GM21529 (cell line): Measurements from ENCODE around the gene DVL2.

Source experiments
- ATAC-seq: cut with Tn5 transposase; IDR thresholded peaks from one replicate; pipeline ENCODE4 v1.9.1; 2021; ENCODE audit not compliant: unreplicated experiment

Gene DVL2

GRCh38 chr17:7219812-7220592 lies 14.3 kb downstream of the DVL2 start, which contains the start of the genes ACADVL and DLG4:
ACADVL (plus strand) TSS chr17:7219938; CDS start chr17:7219985, 47 bp downstream.
DLG4 (minus strand) TSS chr17:7219836.
- peak; percentile 49 for ATAC-seq

GRCh38 chr17:7219229-7219811 lies 15.0 kb downstream of the DVL2 start:
- ATAC-seq: no peak

GRCh38 chr17:7218758-7219157 lies 15.6 kb downstream of the DVL2 start:
- ATAC-seq: no peak

DNA sequence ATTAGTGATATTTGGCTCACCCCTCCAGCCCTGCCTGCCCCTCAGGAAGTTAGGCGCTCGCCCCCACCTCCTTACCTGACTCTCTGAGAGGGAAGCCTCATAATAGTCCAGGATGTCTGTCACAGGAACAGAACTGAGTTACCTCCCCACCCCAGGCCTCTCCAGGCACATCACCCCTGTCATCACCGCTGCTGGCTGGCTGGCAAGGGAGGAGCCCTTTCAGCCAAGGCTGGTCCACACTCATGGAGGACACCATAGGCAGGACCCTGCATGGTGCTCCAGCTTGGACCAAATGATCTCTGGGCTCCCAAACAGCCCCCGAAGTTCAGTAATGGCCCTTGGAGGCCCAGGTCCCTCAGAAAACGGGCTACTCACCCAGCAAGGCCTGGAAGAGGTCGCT lies 16.2 kb downstream of the DVL2 start:
- ATAC-seq: no peak

- no peak for ATAC-seq
Measured at GRCh38 chr17:7217113-7217987, 17.0 kb downstream of the DVL2 start.

DNA sequence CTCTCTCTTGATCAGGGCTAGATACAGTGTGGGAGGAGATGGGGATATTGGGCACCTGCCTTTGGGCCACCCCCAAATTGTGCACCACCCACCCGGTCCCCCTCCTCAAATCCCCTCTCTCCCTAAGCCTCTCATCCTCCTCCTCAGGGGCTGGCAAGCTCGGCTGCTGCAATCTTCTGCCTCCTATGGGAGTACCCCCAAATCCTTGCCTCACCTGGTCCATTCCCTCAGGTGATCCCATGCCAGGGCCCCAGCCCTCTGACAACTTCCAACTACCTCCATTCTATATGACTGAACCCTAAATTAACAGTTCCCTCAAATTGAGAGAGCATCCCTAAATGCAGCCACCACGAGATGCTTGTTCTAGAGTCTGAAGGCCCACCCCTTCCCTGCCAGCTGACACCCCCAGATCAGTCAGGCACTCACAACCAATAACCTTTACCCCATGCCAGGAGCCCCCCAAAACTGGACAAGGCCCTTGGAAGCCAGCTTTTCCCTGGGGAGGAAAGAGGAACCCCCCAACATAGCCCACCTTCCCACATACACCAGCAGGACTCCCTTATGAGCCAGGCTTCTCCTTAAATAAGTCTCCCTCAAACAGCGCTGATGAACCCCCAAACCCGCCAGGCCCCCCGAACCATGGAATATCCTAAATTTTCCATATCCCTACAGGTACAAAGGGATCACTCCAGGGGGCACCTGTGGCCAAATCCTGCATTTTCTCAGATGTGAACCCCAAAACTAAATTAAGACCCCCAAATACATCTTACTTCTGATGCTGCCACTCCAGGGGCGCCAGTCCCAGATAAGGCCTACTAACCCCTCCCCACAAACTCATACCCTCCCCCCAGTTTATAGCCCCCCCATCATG lies 17.8 kb downstream of the DVL2 start:
- no peak for ATAC-seq

GRCh38 chr17:7215652-7216180 lies 18.6 kb downstream of the DVL2 start:
- ATAC-seq: no peak

DNA sequence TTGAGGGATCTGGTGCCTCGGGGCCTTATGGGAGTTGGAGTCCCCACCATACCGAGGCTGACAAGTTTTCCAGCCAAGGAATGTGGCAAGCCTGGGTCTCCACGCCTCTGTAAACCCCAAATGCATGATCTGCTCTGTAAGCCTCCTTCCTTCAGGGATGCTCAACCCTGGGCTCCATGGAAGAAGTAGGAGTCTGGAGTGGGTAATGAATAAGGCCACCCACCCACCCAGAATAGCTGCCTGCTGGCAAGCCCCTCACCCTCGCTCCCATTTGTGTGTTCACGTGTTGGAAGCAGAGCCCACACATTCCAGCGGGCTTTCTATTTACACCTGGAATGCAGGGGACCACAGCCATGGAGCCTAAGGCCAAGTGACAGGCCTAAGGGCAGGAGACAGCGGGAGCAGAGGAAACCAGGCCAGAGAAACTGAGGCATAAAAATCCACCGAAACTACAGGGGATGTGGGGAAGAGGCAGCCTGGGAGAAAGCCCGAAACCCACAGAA lies 19.1 kb downstream of the DVL2 start:
- ATAC-seq: no peak

DNA sequence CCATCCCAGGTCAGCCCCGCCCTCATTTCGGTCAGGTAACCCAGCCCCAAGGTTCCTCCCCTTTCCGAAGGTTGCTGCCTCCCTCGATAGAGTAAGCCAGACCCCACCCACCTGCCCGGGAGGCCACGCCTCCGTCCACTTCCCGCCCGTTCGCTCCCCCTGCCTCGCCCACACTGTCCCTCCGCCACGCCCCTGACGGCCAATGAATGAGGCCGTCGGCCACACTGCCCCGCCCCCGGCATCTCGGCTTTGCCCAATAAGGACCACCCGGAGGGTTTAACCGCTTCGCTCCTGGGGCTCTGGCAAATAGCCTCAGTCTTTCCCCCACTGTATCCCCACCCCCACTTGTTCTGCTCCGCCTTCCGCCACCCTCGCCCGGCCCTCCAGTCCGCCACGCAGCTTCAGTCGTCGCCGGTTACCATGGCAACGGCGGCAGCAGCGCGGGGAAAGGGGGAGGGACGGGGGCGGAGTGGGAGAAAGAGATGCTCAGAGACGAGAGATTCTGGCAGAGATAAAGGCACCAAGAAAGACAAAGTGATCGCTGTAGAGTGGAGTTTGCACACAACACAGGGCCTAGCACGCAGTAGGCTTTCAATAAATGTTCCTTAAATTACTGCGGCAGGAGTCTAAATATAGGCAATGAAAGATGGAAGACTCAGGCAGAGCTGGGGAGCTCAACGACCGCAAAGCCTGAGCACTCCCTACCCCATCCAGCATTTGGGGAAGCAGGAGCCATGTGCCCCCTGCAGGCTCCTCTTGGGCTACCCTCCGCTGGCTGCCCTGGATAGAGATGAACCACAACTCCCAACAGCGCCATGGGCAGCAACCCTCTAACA lies 19.8 kb downstream of the DVL2 start:
- peak; percentile 74 for ATAC-seq

- ATAC-seq: no peak
Measured at GRCh38 chr17:7213895-7214299, 20.4 kb downstream of the DVL2 start.

DNA sequence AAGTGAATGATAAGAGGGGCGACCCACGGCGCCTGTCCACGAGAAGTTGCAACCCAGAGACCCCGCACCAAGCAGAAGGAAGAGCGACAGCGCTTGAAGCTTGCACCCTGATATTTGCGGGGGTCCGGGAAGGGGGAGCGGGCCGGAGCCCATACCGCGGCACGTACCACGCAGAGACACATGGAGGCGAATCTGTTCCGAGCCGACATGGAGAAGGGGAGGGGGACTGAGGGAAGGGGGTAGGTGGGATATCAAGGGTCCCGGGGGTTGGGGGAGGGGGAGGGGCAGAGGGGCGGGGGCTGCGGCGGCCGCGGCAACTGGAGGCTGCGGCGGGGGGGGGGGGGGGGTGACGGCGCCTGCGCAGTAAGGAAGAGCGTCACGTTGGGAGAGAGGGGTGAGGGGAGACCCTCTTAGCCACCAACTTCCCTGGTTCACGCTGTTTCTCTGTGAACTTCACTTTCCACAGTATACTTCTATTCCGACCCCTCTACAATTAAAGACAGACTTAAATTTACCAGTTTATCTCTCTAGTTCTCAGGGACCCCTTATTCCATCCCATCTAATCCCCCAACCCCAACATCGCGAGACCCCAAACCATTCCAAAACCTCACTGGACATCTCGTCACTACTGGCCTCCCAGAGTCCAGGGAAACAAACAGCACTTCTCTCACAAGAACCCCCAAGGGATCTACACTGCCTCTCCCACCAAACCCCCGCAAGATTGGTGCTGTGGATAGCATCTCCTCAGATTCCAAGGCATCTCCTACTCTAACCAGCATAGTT lies 22.6 kb downstream of the DVL2 start:
- no peak for ATAC-seq

GRCh38 chr17:7208754-7209460 lies 25.4 kb downstream of the DVL2 start:
- no peak for ATAC-seq

DNA sequence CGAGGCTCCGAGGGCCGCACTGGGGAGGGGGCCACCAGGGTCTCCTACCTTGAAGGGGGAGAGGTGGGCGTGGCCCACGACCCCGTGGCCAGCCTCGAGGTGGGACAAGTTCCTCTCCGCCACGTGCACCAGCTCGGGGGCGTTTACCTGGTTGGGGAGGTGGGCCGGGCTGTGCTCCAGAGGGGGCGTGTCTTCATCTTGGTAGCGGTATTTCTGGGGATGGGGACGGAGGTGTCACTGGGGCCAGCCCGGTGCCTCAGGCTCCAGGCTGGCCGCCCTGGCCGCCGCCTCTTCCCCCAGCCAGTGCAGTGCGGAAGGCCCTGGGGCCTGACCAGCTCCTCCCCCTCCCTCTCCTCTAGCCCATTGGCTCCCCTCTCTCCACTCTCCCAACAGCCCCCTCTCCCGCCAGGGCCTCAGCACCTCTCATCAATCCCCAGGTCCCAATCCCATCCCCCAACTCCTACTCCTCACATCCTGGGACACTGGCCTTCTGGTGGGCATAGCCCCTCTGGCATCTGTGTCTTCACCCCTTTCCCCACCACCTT lies 26.2 kb downstream of the DVL2 start:
- no peak for ATAC-seq

DNA sequence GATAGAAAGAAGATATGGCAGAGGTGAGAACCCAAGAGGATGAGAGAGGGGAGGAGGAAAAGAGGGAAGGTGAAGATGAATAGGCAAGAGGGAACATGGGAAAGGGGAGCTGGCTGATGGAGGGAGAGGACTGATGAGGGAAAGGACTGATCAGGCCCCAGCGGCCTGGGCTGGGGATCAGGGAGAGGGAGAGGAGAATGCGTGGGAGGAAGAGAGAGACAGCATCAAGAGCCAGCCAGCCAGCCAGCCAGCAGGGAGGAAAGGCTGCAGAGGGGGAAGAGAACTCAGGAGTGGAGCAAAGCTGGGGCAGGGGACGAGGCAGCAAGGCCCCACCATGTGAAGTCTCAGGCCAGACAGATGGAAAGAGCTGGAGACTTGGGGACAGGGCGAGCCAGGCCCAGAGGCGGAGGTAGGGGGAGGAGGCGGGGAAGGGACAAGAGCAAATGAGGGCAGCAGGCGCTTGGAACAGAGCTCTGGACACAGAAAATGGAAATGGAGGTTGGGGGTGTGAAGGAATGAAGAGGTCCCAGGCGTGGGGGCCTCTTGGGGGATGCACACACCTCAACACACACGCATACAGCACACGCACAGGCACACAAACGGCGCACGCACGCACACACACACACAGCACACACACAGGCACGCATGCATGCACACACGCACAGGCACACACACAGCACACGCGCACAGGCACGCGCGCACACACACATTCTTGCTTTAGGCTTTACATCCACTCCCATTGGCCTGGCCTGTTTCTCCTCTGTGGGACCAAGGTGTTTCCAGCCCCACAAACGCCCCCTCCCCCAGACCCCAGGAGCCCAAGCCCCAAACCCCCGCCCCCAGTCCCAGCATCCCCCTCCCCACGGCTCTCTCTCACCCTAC lies 27.0 kb downstream of the DVL2 start:
- ATAC-seq: no peak

GRCh38 chr17:7205561-7205960 lies 28.8 kb downstream of the DVL2 start:
- ATAC-seq: no peak

DNA sequence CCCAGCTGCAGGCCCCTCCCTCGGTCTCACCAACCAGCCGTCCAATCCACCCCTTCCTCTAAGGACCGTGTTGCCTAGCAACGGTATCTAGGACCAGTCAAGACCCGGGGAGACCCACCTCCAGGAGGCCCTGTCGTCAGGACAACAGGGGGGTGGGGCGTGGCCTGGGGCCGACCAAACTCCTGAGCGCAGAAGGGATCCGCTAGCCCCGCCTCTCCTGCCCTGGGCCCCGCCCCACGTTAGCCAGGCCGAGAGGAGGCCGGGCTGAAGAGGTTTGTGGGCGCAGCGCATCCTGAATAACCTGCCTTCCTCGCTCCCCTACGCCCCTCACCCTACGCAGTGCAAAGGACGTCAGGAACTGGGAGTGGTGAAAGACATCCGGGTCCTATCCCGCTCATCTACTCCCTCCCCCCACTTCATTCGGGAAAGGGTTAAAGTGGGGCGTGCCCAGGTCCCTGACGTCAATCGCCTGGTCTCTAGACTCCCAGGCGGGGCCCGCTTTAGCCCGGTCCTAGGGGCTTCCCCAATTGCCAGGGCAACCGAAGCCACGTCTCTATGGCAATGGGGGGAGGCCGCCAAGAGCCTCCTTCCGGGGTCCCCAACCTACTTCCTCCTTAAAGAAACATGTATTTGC lies 29.4 kb downstream of the DVL2 start:
- peak; percentile 86 for ATAC-seq
